Activated CD4-positive, CD25-positive, alpha-beta regulatory T cell treated with anti-CD3 and anti-CD28 coated beads, Interleukin-2, amount 50 U/mL, for 72 hours (primary cell): ENCODE measurements around the gene PKHD1.

Experiments used
- DNase-seq: peaks from one replicate; pipeline ENCODE4 v3.0.0; 2021

Gene PKHD1

GRCh38 chr6:51584163-51584562, 503.2 kb downstream of the PKHD1 start:
- no peak for DNase-seq

GRCh38 chr6:51578994-51579393, 508.4 kb downstream of the PKHD1 start:
- DNase-seq: no peak

- DNase-seq: no peak
These were observed 509.1 kb downstream of the PKHD1 start for GRCh38 chr6:51578362-51578761.

GRCh38 chr6:51574040-51574439, 513.4 kb downstream of the PKHD1 start:
- no peak for DNase-seq

GRCh38 chr6:51571168-51571567, 516.2 kb downstream of the PKHD1 start:
- DNase-seq: no peak

- no peak for DNase-seq
These were observed 517.1 kb downstream of the PKHD1 start for GRCh38 chr6:51570168-51570921.

DNA sequence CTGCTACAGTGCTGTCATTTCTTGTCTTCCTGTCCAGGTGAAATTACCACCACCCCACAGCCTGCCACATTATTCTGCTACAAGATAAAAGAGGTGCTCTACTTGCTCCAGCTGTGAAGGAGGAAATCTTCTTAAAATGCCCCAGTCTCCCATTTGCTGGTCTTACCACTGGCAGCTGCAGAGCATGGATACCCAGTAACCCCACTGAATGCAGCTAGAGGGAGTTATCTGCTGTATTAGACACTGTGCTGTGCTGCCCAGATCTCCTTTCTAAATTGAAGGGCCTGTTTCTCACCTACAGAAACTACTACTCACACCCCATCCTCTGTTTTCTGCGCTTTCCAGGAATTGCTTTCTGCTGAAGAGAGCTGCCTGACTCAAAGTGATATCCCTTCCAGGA, 517.8 kb downstream of the PKHD1 start:
- no peak for DNase-seq

- DNase-seq: no peak
These were observed 518.6 kb downstream of the PKHD1 start for GRCh38 chr6:51568771-51569170.

DNA sequence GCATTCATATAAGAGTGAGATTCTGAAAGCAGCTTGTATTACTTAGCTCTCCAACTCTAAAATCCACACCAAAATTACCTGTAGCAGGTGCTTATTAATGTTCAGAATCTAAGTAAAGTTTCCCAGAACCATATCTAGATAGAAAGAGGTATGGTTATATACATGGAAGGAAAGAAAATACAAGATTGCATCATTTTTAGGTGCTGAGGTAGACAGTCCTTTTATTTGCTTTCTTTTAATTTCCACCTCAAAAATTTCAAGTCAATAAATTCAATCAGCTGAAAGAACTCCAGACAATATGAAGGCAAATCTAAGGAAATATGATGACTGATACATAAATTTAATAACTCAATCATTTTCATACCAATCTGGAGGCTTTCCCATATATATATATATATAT, 521.9 kb downstream of the PKHD1 start:
- DNase-seq: no peak
